Left lobe of liver (tissue), 2 donors: ENCODE data around the gene RNF40. TPM values are rescaled to one million over a fixed set of nuclear protein-coding genes. Genes with fewer than 3 reads are reported as not detected.
"Not testable (repeated sequence)": the region's sequence is repeated elsewhere in the genome, so short reads cannot be mapped to it uniquely, and the experiment has no call there.

ENCODE experiments used
- ATAC-seq: fragments of 200-7000 bp; cut with Tn5 transposase; one replicate; pipeline ENCODE4 v1.9.1; 2020; ENCODE audit warnings: mild to moderate bottlenecking, moderate library complexity
- DNase-seq: peaks from one replicate; pipeline ENCODE4 v3.0.0-alpha.2; 2020; ENCODE audit warnings: low spot score
- total RNA-seq: library from RNA; stranded (reverse); gene quantifications from one replicate; pipeline ENCODE4 v1.2.1, GENCODE V29; 2021
- donor health status: DM: no; HTN: no; CAD: no; lungs with moderate emphysema.
- donor health status: DM: no; HTN: yes; CAD: no.

RNF40 gene
- total RNA-seq, 1 donor from 2014 or later, result 35.7 TPM

GRCh38 chr16:30780549-30780948 is 18.4 kb downstream of the RNF40 start:
- DNase-seq (no peak), ATAC-seq (no peak)

- DNase-seq (no peak), ATAC-seq (no peak)
Observed at GRCh38 chr16:30782486-30783279, 20.6 kb downstream of the RNF40 start.

GRCh38 chr16:30783280-30784109 is 21.4 kb downstream of the RNF40 start:
- ATAC-seq (no peak), DNase-seq (no peak)

- ATAC-seq (no peak), DNase-seq (no peak)
Observed at GRCh38 chr16:30784215-30784614, 22.1 kb downstream of the RNF40 start.

- DNase-seq, result no peak
- no peak for ATAC-seq
Observed at GRCh38 chr16:30785126-30786106, 23.3 kb downstream of the RNF40 start.

GRCh38 chr16:30786115-30786935 is 24.2 kb downstream of the RNF40 start:
- no peak for DNase-seq
- peak; percentile 66 for ATAC-seq

GRCh38 chr16:30786936-30787612 is 25.0 kb downstream of the RNF40 start, which contains the start of gene ZNF629:
ZNF629 (minus strand) TSS chr16:30787205; CDS start chr16:30784482, 2,723 bp downstream.
- ATAC-seq (peak; percentile 89), DNase-seq (peak; percentile 67)

- DNase-seq, result no peak
- no peak for ATAC-seq
Observed at GRCh38 chr16:30787613-30788378, 25.7 kb downstream of the RNF40 start.

- DNase-seq (no peak), ATAC-seq (no peak)
Observed at GRCh38 chr16:30793508-30794069, 31.5 kb downstream of the RNF40 start.

GRCh38 chr16:30794634-30795033 is 32.5 kb downstream of the RNF40 start:
- no peak for ATAC-seq

GRCh38 chr16:30797670-30798309 is 35.7 kb downstream of the RNF40 start:
- DNase-seq (no peak), ATAC-seq (no peak)

More at GRCh38 chr16:30794634-30795033, 32.5 kb downstream of the RNF40 start:
- no peak for DNase-seq

GRCh38 chr16:30802936-30803335 is 40.8 kb downstream of the RNF40 start:
- DNase-seq (no peak), ATAC-seq (no peak)

- DNase-seq, result no peak
- no peak for ATAC-seq
Observed at GRCh38 chr16:30805056-30805369, 42.9 kb downstream of the RNF40 start.

- DNase-seq, result peak; percentile 89
- peak; percentile 97 for ATAC-seq
Observed at GRCh38 chr16:30805370-30806169, 43.4 kb downstream of the RNF40 start.

GRCh38 chr16:30808146-30808545 is 46.0 kb downstream of the RNF40 start:
- ATAC-seq, result no peak
- no peak for DNase-seq

- DNase-seq, ATAC-seq: not testable (repeated sequence)
Observed at GRCh38 chr16:30808890-30809426, 46.8 kb downstream of the RNF40 start.

GRCh38 chr16:30809675-30810074 is 47.6 kb downstream of the RNF40 start:
- not testable (repeated sequence) for ATAC-seq, DNase-seq
